RCC 7860 (cell line): ENCODE results near the gene ORMDL2.
A peak's percentile ranks its signal among the peaks of the same experiment; 100 is the strongest.
"Not testable (repeated sequence)": the region's sequence is repeated elsewhere in the genome, so short reads cannot be mapped to it uniquely, and the experiment has no call there.

Experiments used
- DNase-seq: peaks from one replicate; pipeline ENCODE4 v3.0.0-alpha.2; 2015; ENCODE audit warnings: low spot score
- FAIRE-seq: peaks from 2 replicates; lab custom pipeline; 2012; peaks lifted over from hg19 to GRCh38; lab: Jason Lieb, UNC

ORMDL2 gene

DNA sequence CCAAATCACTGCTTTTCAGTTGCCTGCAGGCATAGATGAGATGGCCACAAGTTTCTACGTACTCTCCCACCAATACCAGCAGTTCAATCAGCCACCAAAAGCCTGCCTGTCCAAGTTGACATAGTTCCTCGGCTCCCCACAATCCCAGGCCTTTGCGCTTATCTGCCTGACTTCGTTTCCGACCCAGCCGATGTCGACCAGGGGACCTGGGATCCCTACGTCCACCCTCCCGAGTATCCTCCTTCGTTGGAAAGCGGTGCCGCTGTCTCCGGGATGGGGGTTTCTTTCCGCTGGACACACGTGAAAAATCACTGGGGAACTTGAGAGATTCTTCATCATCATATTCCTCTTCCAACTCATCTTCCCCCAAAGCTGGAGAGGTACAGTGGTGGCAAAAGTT, 10.0 kb downstream of the ORMDL2 start:
- DNase-seq, result no peak
- FAIRE-seq, result no peak

DNA sequence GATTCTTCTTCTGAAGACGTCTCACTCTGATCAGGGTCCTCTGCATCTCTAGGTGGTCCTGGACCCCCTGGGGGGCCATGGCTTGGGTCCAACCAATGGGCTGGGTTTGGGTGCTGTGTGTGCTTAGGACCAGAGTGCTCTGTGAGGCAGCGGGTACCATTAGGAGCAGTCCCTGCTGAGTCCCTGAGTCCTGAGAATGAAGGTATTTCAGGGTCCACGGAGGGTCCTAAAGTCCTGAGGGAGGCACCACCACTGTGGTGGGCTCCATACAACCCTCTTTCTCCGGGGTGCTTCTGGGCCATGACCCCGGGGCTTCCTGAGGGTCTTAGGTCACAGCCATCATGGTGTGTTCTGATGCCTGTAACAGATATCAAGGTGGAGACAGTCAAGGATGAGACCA, 10.5 kb downstream of the ORMDL2 start:
- DNase-seq (no peak), FAIRE-seq (no peak)

DNA sequence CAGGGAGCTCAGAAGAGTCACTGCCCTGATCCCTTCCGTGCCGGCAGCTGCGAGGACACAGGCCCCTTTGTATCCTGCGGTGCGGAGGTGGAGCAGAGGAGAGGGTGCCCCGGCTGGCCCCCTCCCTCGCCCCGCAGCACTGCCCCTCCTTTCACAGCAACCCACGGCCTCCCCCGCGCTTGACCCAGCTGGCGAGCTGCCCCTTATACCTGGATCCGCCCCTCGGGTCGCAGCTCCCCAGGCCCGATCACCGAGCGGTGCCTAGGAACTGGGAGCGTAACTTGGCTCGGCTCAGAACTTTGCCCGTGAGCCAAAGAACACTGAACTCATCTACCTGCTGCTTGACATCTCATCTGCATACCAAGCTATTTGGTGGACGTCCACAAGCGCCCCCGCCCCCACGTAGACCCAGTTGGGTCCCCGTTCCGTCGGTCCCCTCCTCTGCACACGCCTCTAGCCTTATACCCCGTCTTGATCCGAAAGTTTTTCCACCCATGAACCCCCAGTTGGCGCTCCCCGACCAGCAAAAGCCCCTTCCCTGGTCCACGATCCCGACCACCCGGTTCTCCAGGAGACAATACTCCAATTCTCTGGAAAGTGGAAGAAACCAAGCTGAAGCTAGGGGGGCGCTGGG, 12.2 kb downstream of the ORMDL2 start:
- DNase-seq (no peak), FAIRE-seq (no peak)

DNA sequence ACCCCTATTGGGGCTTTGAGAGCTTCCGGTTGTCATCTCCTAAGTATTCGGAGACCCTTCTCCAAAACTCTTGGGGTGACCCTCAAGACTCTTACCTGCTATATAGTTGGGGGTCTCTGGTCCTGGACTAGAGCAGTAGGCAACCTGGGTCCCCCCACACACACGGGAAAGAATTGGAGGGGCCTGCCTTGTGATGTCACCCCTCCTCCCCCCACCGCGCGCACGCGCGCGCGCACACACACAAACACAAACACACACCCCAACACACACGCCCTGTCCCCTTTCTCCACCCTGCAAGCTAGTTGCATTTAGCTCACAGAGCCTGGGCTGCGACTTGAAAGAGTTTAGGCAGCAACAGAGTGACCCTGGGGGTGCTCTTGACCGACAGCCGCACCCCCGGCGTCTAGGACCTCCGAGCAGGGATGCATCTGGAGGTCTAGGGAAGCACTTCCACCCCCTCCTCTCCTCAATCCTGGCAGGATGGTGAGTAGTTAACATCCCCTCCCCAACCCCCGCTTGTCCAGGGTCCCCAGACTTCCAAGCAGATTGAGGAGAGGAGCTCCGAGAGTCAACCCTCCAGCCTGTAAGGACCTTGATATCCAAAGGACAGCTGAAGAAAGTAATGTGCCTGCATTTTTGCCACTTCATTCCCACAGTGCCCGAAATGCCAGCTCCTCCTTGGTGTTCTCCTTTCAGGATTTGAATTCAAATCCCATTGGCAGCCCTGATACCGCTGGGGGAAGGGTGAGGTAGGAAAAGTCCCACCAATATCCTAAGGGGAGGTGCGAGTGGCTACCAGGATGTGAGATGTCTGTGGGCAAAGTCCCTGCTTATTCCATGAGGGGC, 13.0 kb downstream of the ORMDL2 start:
- FAIRE-seq, result no peak
- no peak for DNase-seq

DNA sequence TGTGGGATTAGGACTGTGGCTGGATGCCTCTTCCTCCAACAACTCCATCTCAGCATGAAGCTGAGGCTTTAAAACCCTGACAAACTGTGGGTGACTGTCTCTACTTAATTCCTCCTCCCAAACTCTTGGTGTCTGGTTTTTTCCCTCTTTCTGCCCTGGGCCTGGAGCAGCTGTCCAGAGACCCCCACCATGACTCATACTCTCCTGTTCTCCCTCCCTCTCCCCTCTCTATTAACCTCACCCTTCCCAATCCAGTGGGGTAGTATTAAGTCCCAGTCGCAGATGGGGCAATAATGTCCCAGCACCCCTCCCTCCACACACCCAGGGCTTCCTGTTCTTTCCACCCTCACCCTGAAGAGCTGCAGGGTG, 13.6 kb downstream of the ORMDL2 start:
- FAIRE-seq, result no peak
- no peak for DNase-seq

DNA sequence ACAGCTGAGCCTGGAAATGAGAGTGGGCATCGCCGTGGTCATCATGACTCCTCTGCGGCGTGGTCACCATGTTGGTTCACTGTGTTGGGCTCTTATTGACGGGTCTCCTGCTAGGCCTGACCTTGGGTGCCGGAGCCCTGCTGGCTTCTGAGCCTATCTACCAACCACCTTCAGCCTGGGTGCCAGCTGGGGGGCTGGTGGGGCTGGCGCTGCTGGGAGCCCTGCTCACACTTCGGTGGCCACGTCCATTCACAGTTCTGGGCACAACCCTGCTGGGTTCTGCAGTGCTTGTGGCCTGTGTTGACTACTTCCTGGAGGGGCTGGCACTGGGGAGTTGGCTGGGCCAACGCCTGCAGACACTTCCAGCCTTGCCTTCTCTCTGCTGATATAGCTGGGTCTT, 15.2 kb downstream of the ORMDL2 start:
- no peak for DNase-seq
- FAIRE-seq, result no peak

DNA sequence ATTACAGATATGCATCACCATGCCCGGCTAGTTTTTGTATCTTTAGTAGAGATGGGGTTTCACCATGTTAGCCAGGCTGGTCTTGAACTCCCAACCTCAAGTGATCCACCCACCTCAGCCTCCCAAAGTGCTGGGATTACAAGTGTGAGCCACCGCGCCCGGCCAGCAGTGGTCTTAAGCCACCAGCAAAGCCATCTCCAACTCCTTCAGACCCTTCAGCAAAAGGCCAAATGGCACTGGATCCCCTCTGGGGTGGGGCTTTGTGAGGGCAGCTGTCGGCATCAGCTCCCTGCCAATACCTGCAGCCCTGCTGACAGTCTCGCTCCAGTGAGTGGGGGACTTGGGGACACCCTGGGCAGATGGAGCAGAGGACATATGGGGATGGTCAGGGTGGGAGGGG, 16.6 kb downstream of the ORMDL2 start:
- not testable (repeated sequence) for FAIRE-seq, DNase-seq

DNA sequence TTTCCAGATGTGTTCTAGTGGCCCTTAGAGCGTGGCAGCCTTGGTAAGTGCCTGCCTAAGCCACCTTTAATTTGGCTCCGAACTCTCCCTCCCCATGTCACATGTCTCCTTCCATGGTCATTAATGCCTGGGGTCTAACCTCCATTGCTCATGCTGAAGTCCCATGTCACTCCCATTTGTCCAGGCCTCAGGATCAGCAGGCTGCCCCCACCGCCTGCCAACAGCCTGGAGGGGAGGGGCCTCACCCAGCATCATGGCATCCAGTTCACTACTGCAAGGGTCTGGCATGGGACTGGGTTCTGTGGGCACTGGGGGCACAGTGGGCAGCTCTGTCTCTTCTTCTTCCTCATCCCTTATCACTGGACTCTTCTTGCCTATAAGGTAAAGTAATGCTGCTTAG, 20.5 kb downstream of the ORMDL2 start:
- no peak for DNase-seq
- no peak for FAIRE-seq

DNA sequence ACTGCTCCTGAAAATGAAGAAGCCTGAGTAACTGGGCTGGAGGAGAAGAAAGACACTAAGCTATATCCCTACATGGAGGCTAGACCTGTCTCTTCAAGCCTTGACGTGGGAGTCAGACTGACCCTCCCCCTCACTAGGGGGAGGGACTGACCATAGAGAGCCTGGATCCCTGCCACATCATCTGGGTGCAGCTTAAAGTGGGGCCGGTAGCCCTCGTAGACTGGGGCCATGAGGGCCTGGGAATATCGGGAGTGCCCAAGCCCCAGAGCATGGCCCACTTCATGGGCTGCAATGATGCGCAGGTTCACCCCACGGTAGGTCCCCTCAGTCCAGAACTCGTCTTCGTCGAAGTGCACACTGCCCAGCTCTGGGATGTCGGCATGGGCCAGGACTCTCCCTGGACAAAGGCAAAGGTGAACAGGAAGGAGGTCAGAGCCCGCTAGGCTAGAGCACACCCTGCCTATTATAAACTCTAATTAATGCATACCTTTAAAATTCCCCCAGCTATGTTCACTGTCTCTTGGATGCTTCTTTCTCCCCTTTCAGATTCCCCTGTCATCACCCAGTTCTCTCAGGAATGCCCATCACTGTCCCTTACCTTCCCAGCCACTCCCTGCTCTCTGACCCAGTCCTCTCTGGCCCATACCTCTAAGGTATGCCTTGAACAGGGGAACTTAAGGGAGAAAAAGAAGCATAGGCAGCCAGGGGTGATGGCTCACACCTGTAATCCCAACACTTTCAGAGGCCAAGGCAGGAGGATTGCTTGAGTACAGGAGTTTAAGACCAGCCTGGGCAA, 21.7 kb downstream of the ORMDL2 start:
- no peak for FAIRE-seq
- DNase-seq, result no peak

DNA sequence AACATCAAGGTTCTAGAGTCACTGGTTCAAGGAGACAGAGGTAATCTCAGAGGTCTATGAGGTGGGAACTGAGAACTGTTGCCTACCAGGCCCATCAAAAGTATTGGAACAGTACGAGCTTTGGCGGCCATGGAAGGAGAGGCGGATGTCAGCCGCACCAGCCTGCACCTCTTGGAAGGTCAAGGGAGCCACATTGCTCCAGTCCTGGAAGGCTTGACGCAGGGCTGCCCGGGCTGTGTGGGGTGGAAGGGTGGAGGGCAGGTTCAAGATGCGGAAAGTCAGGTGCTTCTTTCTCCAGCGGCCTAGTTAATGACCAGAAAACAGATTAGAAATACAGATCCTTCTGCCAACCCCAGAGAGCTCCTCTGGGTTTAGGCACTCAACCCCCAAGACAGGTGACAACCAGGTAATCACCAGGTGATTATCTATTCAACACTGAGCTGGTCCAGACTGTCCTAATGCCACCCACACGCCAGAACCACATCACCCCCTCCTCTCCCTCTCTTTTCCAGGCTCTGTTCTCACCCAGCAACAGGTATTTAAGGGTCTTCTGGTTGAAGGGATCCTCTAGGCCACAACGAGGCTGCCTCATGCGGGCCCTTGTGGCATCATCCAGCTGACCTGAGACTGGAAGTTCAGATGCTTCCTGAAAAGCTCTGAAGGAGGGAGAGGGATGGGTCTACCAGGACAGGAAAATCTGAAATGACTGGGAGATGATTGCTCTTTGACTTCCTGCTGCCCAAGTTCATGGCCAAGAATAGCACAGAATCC, 22.9 kb downstream of the ORMDL2 start:
- FAIRE-seq (no peak), DNase-seq (no peak)

DNA sequence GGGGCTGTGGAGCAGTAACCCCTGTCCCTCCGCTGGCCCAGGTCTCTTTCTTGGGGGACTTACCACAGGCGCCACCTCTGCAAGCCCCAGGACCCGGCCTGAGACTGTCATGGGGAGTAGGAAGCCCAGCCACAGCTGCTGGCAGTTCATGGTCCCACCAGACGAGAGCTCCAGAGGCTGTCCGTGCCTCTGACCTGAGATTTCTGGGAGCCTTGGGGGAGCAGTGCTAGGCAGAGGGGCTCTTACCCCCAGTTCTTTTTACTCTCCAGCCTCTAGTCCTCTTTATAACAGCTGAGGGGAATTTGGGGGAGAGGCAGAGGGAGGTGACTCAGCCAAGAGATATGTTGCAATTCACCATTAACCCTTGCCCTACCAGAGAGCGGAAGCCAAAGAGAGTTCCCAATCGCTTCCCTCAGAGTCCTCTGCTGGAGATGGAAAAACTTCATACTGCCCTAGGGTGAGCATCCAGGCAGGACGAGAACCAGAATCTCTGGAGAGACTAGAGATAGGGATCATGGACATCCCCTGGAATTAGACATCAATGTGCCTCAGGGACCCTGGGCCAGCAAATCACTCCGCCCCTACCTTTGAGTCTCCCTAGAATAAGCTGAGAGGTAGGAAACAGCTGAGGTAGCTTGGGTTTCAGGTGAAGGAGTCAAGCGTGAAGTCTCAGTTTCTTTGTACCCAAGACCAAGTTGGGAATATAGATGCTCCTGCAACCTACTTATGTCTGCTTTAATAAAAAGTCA, 25.0 kb downstream of the ORMDL2 start, which contains the start of gene MMP19:
MMP19 (minus strand) TSS at position 256 of the 749 bp plus-strand sequence; CDS start at position 150, 106 bp downstream.
- no peak for FAIRE-seq

DNA sequence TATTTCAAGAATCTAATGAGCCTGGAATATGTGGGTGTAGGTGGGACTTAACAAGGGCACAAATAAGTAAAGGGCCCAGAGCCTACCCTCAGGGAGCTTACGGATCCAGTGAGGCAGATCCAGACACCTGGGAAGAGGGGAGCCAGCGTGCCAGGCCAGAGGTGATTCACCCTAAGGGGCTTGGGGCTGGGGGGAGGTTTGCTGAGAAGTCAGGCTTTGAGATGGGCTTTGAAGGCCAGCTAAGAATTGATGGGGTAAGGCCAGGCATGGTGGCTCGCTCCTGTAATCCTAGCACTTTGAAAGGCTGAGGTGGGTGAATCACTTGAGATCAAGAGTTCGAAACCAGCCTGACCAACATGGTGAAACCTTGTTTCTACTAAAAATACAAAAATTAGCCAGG, 25.6 kb downstream of the ORMDL2 start:
- DNase-seq, result no peak
- no peak for FAIRE-seq

More for the DNA sequence above, 25.0 kb downstream of the ORMDL2 start, which contains the start of gene MMP19:
- no peak for DNase-seq

DNA sequence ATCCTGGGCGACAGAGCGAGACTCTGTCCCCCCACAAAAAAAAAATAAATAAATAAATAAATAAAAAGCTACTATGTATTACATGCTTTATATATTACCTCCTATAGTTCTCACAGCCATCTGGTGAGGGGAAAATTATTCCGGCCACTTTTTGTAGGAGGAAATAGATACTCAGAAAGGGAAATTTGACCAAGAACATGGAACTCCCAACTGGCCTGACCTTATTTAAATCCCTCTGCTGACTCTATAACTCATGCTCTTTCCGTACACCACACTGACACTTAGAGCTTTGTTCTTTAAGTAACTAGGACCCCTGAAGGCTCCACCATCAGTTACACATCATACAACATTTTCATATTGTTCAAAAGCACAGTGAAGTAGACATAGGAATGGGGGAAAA, 27.1 kb downstream of the ORMDL2 start:
- no peak for DNase-seq
- FAIRE-seq, result no peak

DNA sequence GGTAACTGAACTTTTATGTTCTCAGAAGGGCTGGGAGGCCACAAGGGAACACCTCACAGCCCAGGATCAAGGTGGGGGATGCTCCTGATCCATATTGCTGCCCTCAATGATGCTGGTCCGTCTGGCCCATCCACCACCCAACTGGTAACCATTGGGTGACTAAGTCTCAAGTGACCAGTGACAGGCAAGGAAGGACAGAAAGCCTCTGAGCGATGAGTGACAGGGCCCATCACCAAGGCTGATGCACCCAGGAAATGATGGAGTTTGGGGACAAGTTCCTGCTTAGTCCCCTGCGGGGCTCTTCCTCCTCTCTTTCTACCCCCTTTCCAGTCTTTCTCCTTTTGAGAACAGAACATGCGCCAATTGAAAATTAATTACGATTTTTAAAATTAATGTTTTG, 27.5 kb downstream of the ORMDL2 start:
- FAIRE-seq, result no peak
- DNase-seq, result no peak

DNA sequence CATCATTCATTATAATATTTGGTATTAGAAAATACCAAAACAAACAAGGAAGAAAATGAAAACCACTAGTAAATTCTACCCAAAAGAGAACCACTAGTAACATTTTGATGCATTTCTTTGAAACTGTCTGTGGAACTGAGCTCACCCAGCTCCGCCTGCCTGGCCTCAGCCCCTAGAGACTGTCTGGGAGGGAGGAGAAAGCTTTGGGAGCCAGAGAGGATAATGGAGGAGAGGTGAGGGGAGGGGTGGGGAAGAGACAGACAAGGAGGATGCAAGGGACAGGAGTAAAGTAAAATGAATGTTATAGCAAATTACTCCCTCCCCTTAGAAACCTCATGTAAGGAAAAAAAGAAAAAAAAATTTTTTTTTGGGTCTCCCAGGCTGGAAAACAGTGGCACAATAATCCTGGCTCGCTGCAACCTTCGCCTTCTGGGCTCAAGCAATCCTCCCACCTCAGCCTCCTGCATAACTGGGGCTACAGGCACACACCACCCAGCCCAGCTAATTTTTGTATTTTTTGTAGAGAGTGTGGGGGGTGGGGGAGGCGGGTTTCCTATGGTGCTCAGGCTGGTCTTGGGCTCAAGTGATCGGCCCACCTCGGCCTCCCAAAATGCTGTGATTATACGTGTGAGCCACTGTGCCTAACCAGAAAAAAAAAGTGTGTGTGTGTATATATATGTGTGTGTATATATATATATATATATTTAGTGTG, 28.1 kb downstream of the ORMDL2 start:
- DNase-seq, result no peak
- no peak for FAIRE-seq

DNA sequence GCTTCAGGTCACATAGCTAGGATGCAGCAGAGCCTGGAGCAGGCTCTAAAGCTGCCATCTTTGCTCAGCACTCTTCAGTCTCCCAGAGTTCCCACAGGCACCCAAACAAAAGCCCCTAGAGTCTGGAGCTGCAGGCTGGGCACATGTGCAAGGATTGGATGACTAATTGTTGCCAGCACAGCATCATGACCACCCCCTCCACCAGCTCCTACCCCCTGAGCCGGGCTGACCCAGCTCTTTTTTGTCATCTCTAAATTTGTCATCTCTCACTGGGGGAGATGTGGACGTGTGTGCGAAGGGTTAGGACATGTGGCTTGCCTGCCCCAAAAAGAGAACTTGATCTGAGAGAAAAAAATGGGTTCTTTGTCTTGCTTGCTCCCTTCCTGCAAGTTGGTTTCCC, 29.2 kb downstream of the ORMDL2 start:
- FAIRE-seq, result no peak

DNA sequence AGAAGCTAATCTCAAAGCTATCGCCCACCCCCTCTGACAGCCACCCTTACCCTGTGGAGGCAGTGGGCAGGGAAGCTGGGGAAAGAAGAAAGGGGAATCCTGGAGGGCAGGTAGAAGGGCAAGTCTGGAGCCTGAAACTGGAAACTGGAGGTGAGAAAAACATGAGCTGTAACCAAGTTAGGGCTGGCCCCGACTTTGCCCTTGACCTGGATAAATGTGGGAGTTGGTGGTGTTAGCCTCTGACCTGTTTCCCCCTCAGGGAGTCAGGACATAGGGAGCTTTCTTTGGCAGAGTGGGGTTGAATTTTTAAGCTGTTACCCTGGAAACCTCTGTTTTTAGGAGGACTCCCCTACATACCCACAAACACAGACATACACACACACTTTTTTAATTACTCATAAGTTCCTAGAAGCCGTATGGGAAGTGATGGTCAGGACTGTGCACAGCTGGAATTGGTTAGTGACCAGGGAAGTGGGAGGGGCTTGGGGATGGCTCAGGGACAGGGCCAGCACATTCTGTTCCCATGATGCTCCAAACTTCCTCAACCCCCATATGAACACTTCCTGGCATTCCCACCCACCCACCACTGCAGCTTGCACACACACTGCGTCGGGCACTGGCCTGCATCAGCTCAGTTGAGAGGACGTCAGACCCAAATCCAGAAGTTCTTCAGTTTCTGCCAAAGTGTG, 29.9 kb downstream of the ORMDL2 start:
- peak; percentile 40 for DNase-seq
- FAIRE-seq, result no peak

More for the DNA sequence above, 29.2 kb downstream of the ORMDL2 start:
- no peak for DNase-seq

DNA sequence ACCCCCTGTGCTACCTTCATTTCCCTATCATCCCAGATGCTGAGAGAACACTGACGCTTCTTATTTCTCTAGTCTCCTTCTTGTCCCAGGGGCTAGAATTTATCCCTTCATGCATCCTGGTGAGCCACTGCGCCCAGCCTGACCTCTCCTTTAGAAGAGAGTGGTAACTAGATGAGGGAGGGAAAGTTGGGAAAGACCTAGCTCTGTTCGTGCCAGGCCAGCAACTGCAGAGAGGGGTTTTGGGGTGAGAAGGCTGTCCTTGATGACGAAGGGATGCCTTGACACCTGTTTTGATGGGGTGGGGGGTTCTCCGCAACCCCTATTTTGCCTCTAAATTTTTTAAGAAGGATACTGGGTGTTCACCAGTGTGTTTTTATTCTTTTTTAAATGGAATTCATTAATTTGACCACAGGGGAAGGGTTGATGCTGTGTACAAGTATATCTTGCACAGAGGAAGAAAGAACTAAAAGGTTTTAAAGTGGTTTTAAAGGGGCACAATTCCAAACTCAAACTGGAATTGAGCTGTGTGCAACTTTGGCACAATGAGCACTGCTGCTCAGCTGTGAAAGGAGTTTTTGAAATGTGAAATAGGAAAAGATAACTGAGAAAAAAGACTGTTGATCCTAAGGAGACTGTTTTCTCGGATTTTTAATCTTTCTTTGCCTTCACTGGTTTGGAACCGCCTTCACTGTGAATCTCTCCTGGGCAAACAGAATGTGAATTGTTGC, 31.9 kb downstream of the ORMDL2 start:
- FAIRE-seq, result no peak
- DNase-seq, result no peak
